ENCODE measurements around the gene HIP1R.

The HIP1R gene

GRCh38 chr12:122834104-122834920, 945 bp upstream of the HIP1R start:
- no peak for DNase-seq (ENCODE audit: low read depth in 3 of 3)

GRCh38 chr12:122835750-122836026, 431 bp downstream of the HIP1R start:
- DNase-seq (ENCODE audit: low read depth in 3 of 3), result no peak

- peak in 1 of 3 donors; percentile 18 for DNase-seq (ENCODE audit: low read depth in 3 of 3)
Measured at GRCh38 chr12:122836027-122836921, 1.0 kb downstream of the HIP1R start.

- no peak for DNase-seq (ENCODE audit: low read depth in 3 of 3)
Measured at GRCh38 chr12:122837306-122838265, 2.3 kb downstream of the HIP1R start.

- no peak for DNase-seq (ENCODE audit: low read depth in 3 of 3)
Measured at GRCh38 chr12:122838841-122839240, 3.6 kb downstream of the HIP1R start.

- DNase-seq (ENCODE audit: low read depth in 3 of 3), result no peak
Measured at GRCh38 chr12:122839907-122840554, 4.8 kb downstream of the HIP1R start.

GRCh38 chr12:122840580-122841513, 5.6 kb downstream of the HIP1R start:
- DNase-seq (ENCODE audit: low read depth in 3 of 3), result no peak

- no peak for DNase-seq (ENCODE audit: low read depth in 3 of 3)
Measured at GRCh38 chr12:122841544-122842321, 6.5 kb downstream of the HIP1R start.

GRCh38 chr12:122842505-122843405, 7.5 kb downstream of the HIP1R start:
- DNase-seq (ENCODE audit: low read depth in 3 of 3), result no peak

- DNase-seq (ENCODE audit: low read depth in 3 of 3), result no peak
Measured at GRCh38 chr12:122843455-122843854, 8.2 kb downstream of the HIP1R start.

- no peak for DNase-seq (ENCODE audit: low read depth in 3 of 3)
Measured at GRCh38 chr12:122844366-122844971, 9.2 kb downstream of the HIP1R start.

- no peak for DNase-seq (ENCODE audit: low read depth in 3 of 3)
Measured at GRCh38 chr12:122845041-122845864, 10.0 kb downstream of the HIP1R start.

GRCh38 chr12:122845865-122846621, 10.8 kb downstream of the HIP1R start:
- no peak for DNase-seq (ENCODE audit: low read depth in 3 of 3)

- DNase-seq (ENCODE audit: low read depth in 3 of 3), result no peak
Measured at GRCh38 chr12:122846622-122847515, 11.6 kb downstream of the HIP1R start.

- no peak for DNase-seq (ENCODE audit: low read depth in 3 of 3)
Measured at GRCh38 chr12:122847516-122847836, 12.2 kb downstream of the HIP1R start.

Data from stimulated activated CD4-positive, alpha-beta T cell treated with anti-CD3 and anti-CD28 coated beads, TNF-alpha, amount 100 ng/mL, for 48 hours (primary cell).